DMS53 (cell line): ENCODE measurements around the gene CDK5RAP2.

ENCODE experiments used
- DNase-seq: peaks from one replicate; lab custom pipeline; 2025; lab: John Stamatoyannopoulos, UW

Gene CDK5RAP2

DNA sequence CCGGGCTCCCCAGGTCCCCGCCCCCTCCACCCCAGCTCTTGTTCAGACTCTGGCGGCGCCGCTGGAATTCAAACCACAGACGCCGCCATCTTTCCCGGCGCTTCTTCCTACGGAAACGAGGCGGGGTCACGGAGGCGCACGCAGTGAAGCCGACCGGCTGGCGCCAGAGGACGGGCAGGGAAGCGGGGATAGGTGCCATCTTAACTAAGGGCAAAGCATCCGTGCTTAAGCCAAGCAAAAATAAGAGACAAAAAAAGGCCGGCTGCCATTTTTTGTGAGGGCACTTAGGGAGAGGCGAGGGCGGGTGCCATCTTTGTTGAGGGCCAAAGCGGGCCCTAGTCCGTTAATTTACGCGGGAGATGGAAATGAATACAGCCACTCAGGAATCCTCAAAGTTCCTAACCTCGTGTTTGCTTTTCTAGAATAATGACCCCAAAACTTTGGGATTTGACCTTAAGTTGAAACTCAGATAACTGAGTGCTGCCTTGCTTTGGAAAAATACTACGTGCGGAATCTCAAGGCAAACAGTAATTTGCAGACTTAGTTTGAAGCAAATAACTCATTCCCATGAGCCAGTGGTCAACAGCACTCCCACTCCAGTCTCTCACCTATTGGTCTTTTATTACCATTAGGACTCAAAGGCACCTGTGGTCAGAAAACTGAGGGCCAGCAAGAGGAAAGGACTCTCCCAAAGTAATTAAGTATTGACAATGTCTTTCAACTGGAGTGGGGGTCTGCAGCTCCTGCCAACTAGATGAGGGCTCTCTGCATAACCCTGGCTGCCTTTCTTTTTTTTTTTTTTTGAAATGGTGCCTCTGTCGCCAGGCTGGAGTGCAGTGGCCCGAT lies at the start of gene CDK5RAP2:
Gene CDK5RAP2 (minus strand): TSS at position 117 of the 846 bp plus-strand sequence. CDS start 189 bp downstream, outside the sequence.
- DNase-seq: peak; percentile 100

DNA sequence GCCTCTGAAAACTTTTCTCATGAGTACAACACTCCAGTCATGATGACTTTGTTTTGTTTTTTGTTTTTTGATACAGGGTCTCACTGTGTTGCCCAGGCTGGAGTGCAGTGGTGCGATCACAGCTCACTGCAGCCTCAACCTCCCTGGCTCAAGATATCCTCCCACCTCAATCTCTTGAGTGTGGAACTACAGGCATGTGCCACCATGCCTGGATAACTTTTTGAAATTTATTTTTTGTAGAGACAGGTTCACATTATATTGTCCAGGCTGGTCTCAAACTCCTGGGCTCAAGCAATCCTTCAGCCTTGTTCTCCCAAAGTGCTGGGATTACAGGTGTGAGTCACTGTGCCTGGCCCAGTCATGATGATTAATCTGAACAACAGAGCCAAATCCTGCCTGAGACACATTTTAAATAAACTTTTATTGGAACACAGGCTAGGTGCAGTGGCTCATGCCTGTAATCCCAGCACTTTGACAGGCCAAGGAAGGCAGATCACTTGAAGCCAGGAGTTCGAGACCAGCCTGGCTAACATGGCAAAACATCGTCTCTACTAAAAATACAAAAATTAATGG lies 49.0 kb upstream of the CDK5RAP2 start:
- peak; percentile 26 for DNase-seq

GRCh38 chr9:120628207-120628924 lies 48.4 kb upstream of the CDK5RAP2 start:
- no peak for DNase-seq

- DNase-seq: no peak
Observed at GRCh38 chr9:120627073-120627472, 47.1 kb upstream of the CDK5RAP2 start.

DNA sequence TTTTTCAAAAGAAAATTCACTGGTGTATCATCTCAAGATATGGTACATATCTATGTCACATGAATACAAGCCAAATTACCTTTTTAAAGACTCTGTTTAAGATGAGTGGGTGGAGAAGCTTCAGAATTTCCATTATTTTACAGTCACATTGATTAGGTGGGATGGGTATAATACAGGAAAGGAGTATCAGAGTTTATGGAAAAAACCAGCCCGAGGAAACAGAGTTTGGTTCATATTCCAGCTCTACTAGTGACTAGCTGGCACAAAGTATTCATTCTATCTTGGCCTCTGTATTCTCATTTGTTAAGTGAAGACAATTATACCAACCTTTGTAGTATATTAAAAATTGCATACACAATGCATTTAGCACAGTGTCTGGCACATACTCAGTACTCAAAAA lies 46.5 kb upstream of the CDK5RAP2 start:
- no peak for DNase-seq

DNA sequence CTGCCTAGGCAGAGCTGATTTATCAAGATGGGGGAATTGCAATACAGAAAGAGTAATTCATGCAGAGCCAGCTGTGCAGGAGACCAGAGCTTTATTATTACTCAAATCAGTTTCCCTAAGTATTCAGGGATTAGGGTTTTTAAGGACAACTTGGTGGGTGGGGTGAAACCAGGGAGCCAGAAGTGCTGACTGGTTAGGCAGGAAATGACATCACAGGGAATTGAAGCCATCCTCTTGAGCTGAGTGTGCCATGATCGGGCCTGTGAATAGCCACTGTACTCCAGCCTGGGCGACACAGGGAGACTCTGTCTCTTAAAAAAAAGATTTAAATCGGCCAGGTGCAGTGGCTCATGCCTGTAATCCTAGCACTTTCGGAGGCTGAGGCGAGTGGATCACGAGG lies 45.3 kb upstream of the CDK5RAP2 start:
- DNase-seq: peak; percentile 50

- DNase-seq: no peak
Observed at GRCh38 chr9:120622790-120623189, 42.8 kb upstream of the CDK5RAP2 start.

- no peak for DNase-seq
Observed at GRCh38 chr9:120621941-120622340, 42.0 kb upstream of the CDK5RAP2 start.

DNA sequence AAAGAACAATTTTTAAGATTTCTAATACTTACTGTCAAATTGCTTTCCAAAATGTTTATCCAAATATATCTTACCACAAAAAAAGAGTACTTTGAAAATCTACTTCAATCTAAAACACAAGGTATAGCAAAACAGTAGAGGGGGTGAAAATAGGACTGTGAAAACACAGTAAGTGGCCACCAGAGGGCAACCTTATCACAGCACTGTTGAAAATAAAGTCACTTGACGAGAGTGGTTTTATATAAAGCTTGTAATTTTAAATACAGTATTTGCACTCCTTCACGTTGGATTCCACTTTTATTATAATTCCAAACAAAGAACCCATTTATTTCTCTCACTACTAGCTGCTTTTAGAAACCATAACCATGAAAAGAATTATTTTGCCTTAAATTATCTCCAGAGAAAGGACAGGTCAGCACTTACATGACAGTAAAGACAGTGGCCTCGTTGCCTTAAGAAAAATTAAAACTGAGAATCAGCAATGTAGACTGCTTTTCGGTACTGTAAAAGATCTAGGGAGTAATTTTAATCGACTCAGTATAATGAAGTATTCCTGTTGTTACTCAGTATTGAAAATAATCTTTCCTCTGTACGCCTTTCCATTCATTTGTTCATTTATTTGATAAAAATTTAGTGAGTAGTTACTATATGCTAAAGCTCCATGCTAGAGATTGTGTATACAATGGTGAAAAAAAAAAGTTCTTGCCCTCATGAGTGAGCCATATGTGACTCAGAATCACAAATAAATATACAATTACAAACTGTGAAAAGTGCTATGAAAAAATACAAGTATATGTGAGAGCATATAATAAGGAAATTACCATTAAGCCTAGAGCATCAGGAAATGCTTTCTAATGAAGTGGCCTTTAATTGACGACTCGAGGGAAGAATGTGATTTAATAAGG lies 40.0 kb upstream of the CDK5RAP2 start:
- DNase-seq: peak; percentile 87

DNA sequence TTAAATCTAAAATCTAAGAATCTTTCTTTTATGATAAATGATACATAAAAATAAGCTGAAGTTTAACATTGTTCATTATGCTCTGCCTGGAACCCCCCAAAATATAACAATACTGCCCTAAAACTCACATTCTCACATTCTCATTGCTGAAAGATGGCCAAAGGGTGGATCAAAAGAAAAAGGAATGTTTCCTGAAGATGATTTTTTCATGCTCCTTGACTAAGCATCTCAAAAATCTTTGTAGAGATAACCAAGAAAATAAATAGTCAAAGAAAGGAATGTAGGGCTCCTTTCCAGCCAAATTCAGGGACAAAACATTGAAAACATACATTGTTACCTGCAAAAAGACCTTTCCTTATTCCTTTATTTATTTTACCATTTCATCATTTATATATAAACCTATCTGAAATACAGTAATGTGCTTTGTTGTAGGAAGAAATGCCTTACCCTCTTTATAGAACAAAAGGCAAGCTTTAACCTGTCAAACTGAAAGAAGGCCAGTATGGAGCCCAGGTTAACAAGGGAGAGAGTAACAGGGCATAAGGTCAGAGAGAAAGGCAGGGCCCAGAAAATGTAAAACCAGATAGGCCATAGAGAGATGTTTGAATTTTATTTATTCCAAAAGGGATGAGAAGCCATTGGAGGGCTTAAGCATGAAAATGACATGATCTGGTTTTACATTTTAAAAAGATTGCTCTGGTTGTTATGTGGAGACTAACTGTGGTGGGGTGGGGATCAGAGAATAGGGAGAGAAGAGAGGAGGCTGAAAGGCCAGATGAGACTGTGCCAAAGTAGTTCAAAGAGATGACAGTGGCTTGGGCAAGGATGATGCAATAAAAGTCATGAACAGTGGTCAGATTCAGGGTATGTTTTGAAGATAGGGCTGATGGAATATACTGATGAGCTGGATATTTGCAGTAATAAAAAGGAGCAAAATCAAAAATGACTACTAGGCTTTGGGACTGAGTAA lies 37.3 kb upstream of the CDK5RAP2 start:
- DNase-seq: no peak

DNA sequence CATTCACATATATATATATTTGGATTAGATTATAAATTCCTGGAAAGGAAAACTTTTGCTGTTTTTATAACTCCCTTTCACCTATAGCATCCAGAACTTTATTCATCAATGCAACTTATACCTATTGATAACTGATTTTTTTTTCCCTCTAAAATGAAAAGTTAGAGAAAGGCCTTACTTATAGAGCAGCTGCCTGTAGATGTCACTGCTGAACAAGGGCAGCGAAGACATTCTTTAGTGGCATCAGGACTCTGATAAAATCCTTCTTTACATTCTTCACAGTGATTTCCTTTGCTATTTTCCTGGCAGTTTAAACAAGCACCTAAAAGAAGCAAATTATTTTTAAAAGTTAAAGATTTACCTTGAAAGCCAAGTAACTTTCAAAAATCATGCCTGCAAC lies 32.3 kb upstream of the CDK5RAP2 start:
- peak; percentile 37 for DNase-seq

GRCh38 chr9:120611690-120612068 lies 31.7 kb upstream of the CDK5RAP2 start:
- DNase-seq: no peak

DNA sequence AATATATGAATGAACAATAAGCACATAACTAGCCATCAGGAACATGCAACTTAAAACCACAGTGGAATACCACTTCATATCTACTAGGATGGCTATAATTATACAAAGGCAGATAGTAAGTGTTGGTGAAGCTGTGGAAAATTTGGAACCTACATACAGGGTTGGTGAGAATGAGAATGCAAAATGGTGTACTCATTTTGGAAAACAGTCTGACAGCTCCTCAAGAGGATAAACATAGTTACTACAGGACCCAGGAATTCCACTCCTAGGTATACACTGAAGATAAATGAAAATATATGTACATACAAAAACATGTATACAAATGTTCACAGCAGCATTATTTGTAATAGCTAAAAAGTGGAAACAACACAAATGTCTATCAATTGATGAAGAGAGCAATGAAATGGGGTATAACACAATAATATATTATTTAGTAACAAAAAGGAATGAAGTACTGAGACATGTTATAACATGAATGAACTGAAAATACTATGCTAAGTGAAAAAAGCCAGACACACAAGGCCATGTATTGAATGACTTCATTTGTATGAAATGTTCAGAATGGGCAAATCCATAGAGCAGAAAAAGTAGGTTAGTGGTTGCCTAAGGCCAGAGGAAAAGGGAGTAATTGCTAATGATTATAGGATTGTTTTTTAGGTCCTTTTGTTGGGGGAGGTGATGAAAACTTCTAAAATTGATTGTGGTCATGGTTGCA lies 31.2 kb upstream of the CDK5RAP2 start:
- peak; percentile 45 for DNase-seq

- DNase-seq: no peak
Observed at GRCh38 chr9:120609636-120610035, 29.7 kb upstream of the CDK5RAP2 start.

DNA sequence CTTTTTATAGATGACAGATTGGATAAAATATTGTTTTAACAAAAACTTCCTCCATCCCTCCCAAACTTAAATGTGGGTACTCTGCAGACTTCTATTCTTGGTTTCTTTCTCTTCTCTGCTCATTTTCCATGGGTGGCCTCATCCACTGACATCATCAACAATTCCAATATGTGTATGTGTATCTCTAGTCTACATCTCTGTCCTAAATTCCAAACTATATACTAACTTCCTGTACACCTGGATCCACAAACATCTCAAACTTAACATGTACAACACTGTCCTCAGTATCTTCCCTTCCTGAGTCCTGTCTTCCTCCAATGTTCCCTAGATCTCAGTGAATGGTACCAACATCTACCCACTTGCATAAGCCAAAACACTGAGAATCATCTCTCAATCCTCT lies 28.5 kb upstream of the CDK5RAP2 start:
- DNase-seq: no peak

GRCh38 chr9:120603591-120603990 lies 23.6 kb upstream of the CDK5RAP2 start:
- no peak for DNase-seq

DNA sequence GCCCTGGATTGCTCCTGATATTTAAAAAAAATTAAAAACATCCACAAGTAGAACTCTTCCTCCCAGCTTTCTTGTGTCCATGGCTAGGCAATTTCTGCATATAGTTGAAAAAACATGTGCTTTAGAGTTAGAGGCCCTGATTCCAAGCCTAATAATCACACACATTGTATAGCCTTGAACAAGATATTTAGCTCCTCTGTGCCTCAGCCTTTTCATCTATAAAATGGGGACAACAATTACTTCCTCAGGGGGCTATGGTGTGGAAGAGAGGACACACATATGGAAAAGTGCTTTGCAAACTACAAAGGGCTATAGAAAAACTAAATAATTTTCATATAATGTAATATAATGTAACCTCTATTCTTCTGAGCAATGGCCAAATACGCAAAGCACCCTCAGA lies 23.0 kb upstream of the CDK5RAP2 start:
- no peak for DNase-seq

DNA sequence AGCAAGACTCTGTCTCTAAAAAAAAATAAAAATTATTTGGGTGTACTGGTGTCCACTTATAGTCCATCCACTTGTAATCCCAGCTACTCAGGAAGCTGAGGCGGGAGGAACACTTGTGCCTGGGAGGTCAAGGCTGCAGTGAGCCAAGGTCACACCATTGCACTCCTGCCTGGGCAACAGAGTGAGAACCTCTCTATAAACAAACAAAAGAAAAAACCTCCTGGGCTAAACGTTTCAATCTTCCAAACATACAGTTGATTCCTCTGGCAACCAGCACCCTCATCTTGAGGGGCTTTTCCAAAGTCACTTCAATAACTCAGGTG lies 13.9 kb upstream of the CDK5RAP2 start:
- DNase-seq: no peak

GRCh38 chr9:120593250-120593954 lies 13.4 kb upstream of the CDK5RAP2 start:
- DNase-seq: no peak

GRCh38 chr9:120592210-120592609 lies 12.2 kb upstream of the CDK5RAP2 start:
- no peak for DNase-seq
